ENCODE results near the gene RPL36A. TPM values are rescaled to one million over a fixed set of nuclear protein-coding genes. Genes with fewer than 3 reads are reported as not detected.

The RPL36A gene
- total and polyA plus RNA-seq, 10 of the 15 experiments (the other 5 are each of a cell fraction or from before 2014, with no cell fraction given) = 425 to 4,528 (median 3,270) TPM

- intact Hi-C loops (cut with micrococcal nuclease; ENCODE audit: unreplicated experiment) (no loop called here), in situ Hi-C loops (cut with MboI) (no loop called here)
- 96% methylated on average over 1 of the region's 1 CpG for WGBS (ENCODE audit: insufficient coverage, insufficient replicate concordance, low lambda C conversion rate, missing lambda C conversion rate)
- ChIA-PET RAD21 (ENCODE audit: unreplicated experiment) (no interaction called here), POLR2A (no interaction called here), CTCF (interaction anchor here (1.1 kb wide), 1 partner anchor 25 kb away, joined by 3 read pairs; no protein-coding TSS in a partner anchor), SMC1A (ENCODE audit: uncharacterized antibody, unreplicated experiment) (interaction anchor here (1.3 kb wide), 1 partner anchor 14 kb away, joined by 3 read pairs; no protein-coding TSS in a partner anchor)
- DNase-seq (ENCODE audit: low read depth, low spot score) (no peak), ATAC-seq (no peak), FAIRE-seq (no peak)
- Histone ChIP-seq H4K20me1 (ENCODE audit: control insufficient read depth, insufficient read depth) (no peaks in the 10 kb centered on the region), H3K36me3 (ENCODE audit: control insufficient read depth in 2 of 2, insufficient read depth in 2 of 2, low read length in 1 of 2) (peaks cover 0 to 5% of the 10 kb centered on the region in 2 experiments; a peak in 3 of 4 replicates), H3K27ac (ENCODE audit: control insufficient read depth, insufficient read depth) (no peak overlapping the region), H3K4me3 (no peak overlapping the region), H3K4me1 (ENCODE audit: control insufficient read depth, insufficient read depth, low read length) (no peaks in the 10 kb centered on the region), H2AFZ (ENCODE audit: control insufficient read depth, low read depth, low read length) (no peak overlapping the region), H3K9me3 (replicated peaks; ENCODE audit: control insufficient read depth, insufficient read depth, low read length) (no peaks in the 10 kb centered on the region), H3K4me2 (ENCODE audit: control insufficient read depth, insufficient read depth) (no peak overlapping the region), H3K79me2 (ENCODE audit: control insufficient read depth, insufficient read depth, low read length) (no peaks in the 10 kb centered on the region), H3K9ac (ENCODE audit: control insufficient read depth, insufficient read depth, low read length) (no peak overlapping the region), H3K27me3 (replicated peaks in 1 of 2; ENCODE audit: control insufficient read depth in 2 of 2, insufficient read depth in 2 of 2, low read length in 1 of 2) (no peaks in the 10 kb centered on the region)
- TF ChIP-seq E2F8 (IDR thresholded peaks at IDR 0.05; ENCODE audit: low read depth, partially characterized antibody) (no peak), CHD4 (IDR thresholded peaks at IDR 0.05) (no peak), JUND (IDR thresholded peaks at IDR 0.05; ENCODE audit: low read depth, low read length) (no peak), ETV6 (conservative IDR thresholded peaks at IDR 0.05 in 1 of 2, IDR thresholded peaks at IDR 0.05 in 1 of 2; ENCODE audit: borderline replicate concordance in 1 of 2, low read depth in 1 of 2) (no peak), TAF1 (IDR thresholded peaks at IDR 0.05; ENCODE audit: borderline replicate concordance, low read depth, low read length) (no peak), CREB1 (IDR thresholded peaks at IDR 0.05; ENCODE audit: low read depth) (no peak), NFXL1 (IDR thresholded peaks at IDR 0.05; ENCODE audit: borderline replicate concordance) (no peak), SREBF2 (IDR thresholded peaks at IDR 0.05; ENCODE audit: low read length) (no peak), SMAD5 (IDR thresholded peaks at IDR 0.05; ENCODE audit: low read depth) (no peak), EED (IDR thresholded peaks at IDR 0.05; ENCODE audit: low read depth) (no peak), MXI1 (IDR thresholded peaks at IDR 0.05; ENCODE audit: low read depth, low read length) (no peak), CEBPZ (IDR thresholded peaks at IDR 0.05; ENCODE audit: low read depth, low read length) (no peak), LARP7 (IDR thresholded peaks at IDR 0.05) (no peak), NR2C2 (IDR thresholded peaks at IDR 0.05; ENCODE audit: borderline replicate concordance, control insufficient read depth, insufficient read length, low read depth) (no peak), IRF5 (IDR thresholded peaks at IDR 0.05; ENCODE audit: borderline replicate concordance) (no peak)
- BruUV-seq (replicated peaks) = no TSS peak
These were observed 25.5 kb upstream of the RPL36A start for GRCh38 chrX:101365301-101365795.

All from GM12878 (cell line).